Measurements from ENCODE around the gene NR6A1.

DNA sequence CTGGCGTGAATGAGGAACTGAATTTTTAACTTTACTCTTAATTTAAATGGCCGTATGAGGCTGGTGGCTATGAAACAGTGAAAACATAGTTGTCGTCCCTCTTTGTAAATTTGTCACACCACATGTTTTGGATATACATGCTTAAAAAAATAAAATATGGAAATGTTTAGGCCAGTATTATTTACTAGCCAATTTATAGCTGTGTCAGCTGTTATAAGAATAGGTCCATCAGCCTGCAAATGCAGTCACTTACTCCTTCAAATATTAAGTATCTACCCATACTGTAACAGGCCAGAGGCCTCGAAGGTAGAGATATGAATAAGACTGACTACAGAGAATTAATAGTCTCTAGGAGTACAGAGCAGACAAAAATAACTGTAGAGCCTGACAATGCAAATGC, 30.0 kb downstream of the NR6A1 start:
- TF ChIP-seq, protein P1, sequence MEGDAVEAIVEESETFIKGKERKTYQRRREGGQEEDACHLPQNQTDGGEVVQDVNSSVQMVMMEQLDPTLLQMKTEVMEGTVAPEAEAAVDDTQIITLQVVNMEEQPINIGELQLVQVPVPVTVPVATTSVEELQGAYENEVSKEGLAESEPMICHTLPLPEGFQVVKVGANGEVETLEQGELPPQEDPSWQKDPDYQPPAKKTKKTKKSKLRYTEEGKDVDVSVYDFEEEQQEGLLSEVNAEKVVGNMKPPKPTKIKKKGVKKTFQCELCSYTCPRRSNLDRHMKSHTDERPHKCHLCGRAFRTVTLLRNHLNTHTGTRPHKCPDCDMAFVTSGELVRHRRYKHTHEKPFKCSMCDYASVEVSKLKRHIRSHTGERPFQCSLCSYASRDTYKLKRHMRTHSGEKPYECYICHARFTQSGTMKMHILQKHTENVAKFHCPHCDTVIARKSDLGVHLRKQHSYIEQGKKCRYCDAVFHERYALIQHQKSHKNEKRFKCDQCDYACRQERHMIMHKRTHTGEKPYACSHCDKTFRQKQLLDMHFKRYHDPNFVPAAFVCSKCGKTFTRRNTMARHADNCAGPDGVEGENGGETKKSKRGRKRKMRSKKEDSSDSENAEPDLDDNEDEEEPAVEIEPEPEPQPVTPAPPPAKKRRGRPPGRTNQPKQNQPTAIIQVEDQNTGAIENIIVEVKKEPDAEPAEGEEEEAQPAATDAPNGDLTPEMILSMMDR (IDR thresholded peaks at IDR 0.05; ENCODE audit: low read depth, low read length, poor library complexity, severe bottlenecking), result no peak
- no peak for TF ChIP-seq EZH2phosphoT487 (IDR thresholded peaks at IDR 0.05; ENCODE audit: borderline replicate concordance, low read length)
